GM12891 (cell line): ENCODE data around the gene PEA15.

Experiments
- POLR2A ChIP-seq: IDR thresholded peaks from 2 replicates; pipeline ENCODE4 v1.6.1; 2011; ENCODE audit warnings: low read depth, low read length, control low read depth
- TAF1 ChIP-seq: IDR thresholded peaks from 2 replicates; pipeline ENCODE4 v1.6.1; 2011; ENCODE audit warnings: low read depth, low read length, control low read depth

GRCh38 chr1:160167056-160167455 is 38.1 kb upstream of the PEA15 start:
- TF ChIP-seq POLR2A = no peak
- no peak for TF ChIP-seq TAF1
